Stimulated activated CD8-positive, alpha-beta memory T cell treated with anti-CD3 and anti-CD28 coated beads, Interleukin-15, amount 100 ng/mL, for 1 hour (primary cell): Measurements from ENCODE around the gene PLXDC1.
"Not testable (repeated sequence)": the region's sequence is repeated elsewhere in the genome, so short reads cannot be mapped to it uniquely, and the experiment has no call there.

Experiments used
- DNase-seq: peaks from one replicate; pipeline ENCODE4 v3.0.0-alpha.2; 2020; ENCODE audit warnings: low read depth

Gene PLXDC1

DNA sequence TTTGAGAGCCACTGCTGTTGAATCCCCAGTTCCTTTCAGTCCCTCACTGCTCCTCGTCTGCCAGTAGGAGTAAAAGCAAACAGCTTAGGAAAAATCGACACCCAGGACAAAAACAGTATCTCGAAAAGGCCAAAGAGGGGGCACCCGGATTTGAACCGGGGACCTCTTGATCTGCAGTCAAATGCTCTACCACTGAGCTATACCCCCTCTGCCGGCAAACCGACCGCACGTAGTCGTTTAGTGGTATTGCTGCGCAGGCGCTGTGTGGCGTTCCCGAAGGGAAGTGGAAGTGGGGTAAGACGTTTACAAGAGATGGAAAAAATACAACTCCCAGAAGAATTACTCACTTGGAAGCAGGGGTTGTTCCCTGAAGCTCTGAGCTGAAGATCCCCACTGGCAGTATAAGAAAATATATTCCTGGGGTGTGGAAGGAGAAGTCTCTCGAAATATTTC, 2.2 kb upstream of the PLXDC1 start:
- DNase-seq: peak; percentile 92

DNA sequence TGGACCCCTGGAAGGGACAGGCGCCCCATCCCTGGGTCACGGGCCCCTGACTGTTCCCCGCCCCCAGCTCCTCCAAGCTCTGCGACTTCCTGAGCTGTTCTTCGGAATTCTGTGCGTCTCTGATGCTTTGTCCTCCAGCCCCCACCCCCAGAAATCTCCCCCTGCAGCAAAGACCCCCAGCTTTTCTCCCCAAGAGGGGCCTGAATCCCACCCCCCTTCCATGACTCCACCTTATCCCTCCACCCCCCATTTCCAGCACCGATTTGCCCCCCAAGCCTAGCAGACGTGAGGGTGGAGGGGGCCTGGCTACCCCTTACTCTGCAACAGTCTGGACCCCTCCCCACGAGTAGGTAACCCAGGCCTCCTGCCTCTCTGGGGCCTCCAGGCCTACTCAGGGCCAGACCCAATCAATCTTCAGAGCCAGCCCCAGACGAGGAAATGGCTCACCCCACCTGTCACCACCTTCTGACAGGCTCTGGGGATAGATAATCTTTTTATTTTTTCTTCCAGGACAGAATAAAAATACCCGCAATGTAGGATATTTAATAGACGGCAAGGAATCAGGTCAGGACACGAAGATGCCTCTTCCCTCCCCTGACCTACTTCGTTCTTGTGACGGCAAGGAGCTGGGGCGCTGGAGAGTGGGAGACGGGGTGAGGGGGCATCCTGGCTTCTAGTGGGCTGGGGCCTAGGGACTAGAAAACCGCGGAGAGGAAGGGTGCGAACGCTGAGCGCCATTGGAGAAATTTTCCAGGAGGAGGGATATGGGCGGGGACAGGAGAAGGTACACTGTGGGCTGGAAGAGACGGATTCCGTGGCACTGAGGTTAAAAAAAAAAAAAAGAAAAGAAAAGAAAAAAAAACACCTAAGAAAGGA, 744 bp upstream of the PLXDC1 start:
- no peak for DNase-seq

DNA sequence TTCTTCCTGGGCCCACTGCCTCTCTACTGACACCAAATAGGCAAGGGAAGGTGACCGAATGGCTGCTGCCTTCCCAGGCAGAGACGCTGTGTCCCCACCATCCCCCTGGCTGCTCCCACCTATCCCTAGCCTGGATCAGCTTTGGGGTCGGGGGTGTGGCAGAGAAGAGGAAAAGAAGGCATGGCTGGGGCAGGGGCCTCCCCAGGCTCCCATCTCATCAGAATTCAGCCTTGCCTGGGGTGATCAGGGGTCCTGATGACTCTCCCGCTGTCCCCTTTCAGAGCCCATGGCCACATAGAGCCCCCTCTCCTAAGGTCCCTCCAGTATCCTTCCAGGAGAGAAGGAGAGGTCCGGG, 665 bp downstream of the PLXDC1 start:
- no peak for DNase-seq

DNA sequence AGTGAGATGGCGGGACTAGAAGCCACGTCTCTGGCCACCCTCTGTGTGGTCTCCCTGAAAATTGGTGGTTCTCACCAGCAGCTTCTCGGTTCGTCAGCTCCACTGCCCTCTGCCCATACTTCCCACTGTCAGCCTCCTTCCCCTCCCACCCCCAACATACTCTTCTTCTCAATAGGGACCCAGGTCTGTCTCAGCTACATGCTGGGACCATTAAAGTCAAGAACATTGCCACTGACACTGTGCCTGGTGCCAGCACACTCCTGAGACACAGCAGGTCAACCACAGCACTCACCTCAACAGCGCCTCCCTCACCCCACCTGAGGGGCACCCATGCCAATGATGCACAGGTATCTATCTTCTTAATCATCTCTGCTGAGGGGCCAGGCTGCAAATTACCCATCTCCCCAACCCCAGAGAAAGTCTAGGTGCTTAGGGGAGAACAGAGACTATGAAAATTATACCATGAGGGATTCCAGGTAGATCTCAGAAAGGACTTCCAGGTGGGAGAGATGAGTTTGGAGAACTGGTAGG, 1.3 kb downstream of the PLXDC1 start:
- DNase-seq: no peak

- no peak for DNase-seq
These were observed 3.9 kb downstream of the PLXDC1 start for GRCh38 chr17:39147221-39148185.

DNA sequence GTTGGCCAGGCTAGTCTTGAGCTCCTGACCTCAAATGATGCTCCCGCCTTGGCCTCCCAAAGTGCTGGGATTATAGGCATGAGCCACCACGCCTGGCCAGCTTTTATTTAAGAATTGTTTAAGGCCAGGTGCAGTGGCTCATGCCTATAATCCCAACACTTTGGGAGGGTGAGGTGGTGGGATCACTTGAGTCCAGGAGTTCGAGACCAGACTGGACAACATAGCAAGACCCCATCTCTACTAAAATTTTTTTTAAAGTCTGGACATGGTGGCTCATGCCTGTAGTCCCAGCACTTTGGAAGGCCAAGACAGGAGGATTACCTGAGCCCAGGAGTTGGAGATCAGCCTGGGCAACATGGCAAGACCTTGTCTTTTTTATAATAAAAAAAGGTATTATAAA, 5.2 kb downstream of the PLXDC1 start:
- no peak for DNase-seq

DNA sequence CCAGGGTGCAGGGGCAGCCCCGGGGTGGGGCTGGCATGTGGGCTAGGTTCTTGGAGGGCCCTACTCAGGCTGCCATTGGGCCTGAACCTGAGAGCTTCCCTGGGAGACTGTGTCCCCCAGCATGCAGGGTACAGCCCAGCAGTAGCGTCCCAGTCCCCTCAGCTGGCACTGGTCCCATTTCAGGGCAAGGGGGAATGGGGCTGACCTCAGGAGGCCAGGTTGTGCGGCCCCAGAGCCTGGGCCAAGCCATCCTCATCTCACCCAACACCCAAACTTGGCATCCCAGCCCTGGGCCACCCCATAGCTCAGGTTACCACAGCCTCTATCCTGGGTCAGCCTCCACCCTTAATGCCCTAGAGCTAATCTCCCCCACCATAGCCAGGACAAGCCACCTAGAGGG, 6.3 kb downstream of the PLXDC1 start:
- DNase-seq: no peak

DNA sequence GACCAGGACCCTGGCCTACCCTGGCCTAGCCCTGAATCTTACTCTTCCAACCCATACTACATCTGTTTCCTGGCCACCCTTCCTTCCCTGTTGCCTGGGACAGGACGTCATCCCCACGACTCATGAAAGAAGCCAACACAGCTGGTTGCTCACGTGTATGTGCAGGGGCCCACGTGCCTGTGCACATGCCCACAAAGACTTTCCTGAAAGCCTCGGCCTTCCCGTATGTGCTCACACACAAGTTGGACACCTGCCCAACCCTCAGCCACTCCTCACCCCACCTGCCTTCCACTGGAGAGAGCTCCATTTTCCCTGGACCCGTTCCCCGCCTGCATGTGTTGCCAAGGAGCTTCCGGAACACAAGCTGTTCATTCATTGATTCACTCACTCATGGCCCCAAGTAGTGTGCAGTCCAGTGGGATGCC, 7.0 kb downstream of the PLXDC1 start:
- DNase-seq: no peak

DNA sequence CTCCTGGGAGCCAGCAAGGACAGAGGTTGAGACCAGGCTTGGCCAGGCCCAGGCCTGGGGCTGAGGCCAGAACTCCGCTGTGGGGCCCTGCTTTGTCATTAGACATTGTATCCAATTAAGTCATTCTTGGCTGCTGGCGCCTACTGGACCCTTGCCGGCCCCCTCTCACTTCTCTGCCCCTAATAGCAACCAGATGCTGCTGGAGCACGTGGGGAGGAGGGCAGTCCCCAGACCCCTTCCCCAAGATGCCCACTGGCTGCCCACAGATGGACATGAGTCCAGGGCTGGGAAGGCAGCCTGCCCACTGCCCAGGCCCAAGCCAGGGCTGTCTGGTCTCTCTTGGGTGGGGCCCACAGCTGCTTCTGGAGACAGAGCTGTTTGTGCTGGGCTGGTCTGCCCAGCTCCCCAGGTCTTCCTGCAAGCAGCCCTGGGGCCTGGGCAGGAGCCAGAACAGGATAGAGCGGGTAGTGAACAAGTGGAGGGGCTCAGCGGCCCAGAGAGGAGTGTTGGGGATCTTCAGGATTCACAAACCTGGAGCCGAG, 7.8 kb downstream of the PLXDC1 start:
- no peak for DNase-seq

DNA sequence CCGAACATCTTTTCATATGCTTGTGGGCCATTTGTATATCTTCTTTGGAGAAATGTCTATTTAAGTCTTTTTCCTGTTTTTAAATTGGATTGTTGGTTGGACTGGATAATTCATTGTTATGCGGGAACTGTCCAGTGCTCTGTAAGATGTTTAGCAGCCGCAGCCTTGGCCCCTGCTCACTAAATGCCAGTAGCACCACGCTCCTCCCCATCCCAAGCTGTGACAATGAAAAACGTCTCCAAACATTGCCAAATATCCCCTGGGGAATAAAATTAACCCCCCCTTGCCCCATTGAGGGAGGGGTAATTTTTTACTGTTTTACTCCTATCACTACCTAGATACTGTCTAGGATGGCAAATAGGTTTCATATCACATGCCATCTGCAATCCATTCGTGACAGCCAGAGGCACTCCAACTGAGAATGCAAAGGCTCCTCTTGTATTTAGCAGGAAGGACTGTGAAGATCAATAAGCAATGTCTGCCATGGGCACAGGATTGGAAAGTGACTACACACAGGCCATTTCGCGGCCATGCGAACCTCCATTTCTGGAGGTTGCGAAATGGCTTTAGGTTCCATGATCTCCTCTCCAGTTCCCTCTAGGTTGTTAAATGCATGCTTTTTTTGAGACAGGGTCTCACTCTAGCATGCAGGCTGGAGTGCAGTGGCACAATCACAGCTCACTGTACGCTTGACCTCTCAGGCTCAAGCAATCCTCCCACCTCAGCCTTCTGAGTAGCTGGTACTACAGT, 9.3 kb downstream of the PLXDC1 start:
- DNase-seq: no peak

DNA sequence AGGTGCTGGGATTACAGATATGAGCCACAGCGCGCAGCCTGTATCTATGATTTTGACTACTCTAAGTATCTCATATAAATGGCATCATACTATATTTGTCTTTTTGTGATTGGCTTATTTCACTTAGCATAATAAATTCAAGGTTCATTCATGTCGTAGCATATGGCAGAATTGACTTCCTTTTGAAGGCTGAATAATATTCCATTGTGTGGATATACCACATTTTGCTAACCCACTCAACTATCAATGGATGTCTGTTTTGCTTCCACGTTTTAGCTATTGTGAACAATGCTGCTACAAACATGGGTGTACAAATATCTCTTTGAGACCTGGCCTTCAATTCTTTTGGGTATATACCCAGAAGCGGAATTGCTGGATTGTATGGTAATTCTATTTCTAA, 10.1 kb downstream of the PLXDC1 start:
- no peak for DNase-seq

GRCh38 chr17:39139561-39139960, 11.9 kb downstream of the PLXDC1 start:
- DNase-seq: no peak

- no peak for DNase-seq
These were observed 12.3 kb downstream of the PLXDC1 start for GRCh38 chr17:39139161-39139511.

DNA sequence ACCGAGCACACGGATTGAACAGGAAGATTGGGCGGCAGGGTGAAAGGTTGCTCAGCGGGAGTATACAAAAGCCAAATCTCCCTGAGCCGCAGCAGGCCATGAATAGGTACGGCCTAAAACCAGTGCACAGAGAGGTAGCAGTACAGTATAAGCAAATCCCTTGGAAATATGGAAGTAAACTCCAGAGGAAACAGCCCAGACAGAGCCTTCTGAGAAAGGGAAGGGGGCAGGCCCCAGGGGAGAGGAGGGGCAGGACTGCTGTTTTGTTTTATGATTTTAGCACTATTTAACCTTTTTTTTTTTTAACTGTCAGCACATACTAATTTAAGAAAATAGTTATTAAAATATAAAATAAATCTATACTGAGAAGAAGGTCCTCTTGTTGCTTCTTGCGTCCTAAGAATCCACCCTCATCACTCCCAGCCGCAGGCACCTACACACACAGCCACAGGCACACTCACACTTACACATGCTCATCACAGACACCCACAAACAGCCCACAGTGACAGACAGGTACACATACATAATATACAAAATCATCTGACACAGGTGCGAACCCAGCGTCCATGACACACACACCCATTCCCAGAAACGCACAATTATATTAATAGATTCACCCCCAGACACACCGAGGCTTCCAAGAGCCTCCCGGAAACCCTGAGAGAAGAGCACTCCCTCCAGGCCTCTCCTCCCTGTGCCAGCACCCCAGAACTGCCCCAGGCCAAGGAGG, 12.8 kb downstream of the PLXDC1 start:
- no peak for DNase-seq

GRCh38 chr17:39134878-39135277, 16.6 kb downstream of the PLXDC1 start:
- DNase-seq: no peak

DNA sequence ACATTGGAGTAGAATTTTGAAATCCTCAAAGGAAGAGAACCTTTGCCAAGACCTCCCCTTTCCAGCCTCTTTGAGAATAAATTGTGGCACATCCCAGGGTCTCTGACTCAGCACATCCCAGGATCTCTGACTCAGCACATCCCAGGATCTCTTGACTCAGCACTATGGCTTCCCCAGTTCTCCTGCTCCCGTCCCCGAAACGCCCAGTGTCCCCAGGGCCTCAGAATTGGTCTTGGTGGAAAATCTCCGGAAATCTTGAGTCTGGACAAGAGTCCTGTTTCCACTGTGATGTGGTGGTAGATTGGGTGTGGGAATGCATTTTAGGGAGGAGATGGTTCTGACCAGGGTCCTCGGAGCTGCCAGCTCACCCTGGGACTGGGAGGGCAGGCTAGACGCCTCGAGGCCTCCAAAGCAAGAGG, 19.2 kb downstream of the PLXDC1 start:
- no peak for DNase-seq

DNA sequence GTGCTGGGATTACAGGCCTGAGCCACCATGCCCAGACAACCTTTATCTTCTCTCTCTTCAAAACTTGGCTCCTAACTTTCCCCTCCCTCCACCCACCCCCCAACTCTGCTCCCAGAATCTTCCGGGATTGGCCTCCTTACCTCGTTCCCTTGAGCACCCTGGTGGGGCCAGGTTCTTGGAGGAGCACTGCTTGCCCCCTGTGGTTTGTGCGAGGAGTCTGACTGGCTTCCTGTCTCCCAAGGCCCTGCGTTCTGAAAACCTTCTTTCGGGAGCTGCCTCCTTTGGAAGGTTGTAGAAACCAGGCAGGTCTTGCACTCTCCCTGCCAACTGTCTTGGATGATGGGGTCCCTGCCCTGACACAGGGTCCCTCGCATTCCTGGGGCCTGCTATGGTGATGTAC, 19.8 kb downstream of the PLXDC1 start:
- DNase-seq: no peak

DNA sequence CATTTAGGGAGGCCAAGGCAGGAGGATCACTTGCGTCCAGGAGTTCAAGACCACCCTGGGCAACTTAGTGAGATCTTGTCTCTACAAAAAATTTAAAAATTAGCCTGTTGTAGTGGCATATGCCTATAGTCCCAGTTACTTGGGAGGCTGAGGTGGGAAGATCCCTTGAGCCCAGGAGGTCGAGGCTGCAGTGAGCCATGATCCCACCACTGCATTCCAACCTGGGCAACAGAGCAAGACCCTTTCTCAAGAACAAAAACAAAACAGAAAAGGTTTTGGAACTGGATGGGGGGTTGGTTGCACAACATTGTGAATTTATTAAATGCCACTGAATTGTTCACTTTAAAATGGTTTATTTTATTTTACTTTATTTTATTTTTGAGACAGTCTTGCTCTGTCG, 21.2 kb downstream of the PLXDC1 start:
- no peak for DNase-seq

DNA sequence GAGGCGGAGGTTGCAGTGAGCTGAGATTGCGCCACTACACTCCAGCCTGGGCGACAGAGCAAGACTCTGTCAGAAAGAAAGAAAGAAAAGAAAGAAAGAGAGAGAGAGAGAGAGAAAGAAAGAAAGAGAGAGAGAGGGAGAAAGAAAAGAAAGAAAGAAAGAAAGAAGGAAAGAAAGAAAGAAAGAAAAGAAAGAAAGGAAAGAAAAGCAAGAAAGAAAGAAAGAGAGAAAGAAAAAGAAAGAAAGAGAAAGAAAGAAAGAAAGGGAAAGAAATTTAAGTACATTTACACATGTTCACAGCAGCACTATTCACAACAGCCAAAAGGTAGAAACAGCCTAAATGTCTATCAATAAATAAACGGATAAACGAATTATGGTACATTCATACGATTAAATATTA, 21.9 kb downstream of the PLXDC1 start:
- not testable (repeated sequence) for DNase-seq

DNA sequence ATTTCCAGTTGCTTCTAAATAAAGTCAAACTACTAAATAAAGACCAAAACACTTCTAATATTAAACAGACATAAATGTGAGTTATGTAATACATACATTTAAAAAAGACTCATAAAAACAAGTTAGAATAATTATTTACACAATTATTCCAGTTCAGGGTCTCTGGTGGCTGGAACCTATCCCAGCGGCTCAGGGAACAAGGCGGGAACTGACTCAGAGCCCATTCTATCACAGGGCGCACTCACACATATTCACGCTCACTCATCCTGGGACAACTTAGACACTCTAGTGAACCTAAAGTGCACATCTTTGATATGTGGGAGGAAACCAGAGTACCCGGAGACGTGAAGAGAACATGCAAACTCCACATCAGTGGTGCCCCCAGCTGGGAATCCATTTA, 25.0 kb downstream of the PLXDC1 start:
- no peak for DNase-seq
